ENCODE results near the gene MS4A8. TPM values are rescaled to one million over a fixed set of nuclear protein-coding genes. Genes with fewer than 3 reads are reported as not detected.
"Not testable (repeated sequence)": the region's sequence is repeated elsewhere in the genome, so short reads cannot be mapped to it uniquely, and the experiment has no call there.

Gene MS4A8
- total RNA-seq, 1 donor from 2014 or later = 61.4 TPM

- DNase-seq (ENCODE audit: low spot score) = no peak
Measured at GRCh38 chr11:60725592-60725991, 26.2 kb downstream of the MS4A8 start.

GRCh38 chr11:60731586-60731985 lies 32.2 kb downstream of the MS4A8 start:
- DNase-seq (ENCODE audit: low spot score) = no peak

GRCh38 chr11:60734279-60734678 lies 34.9 kb downstream of the MS4A8 start:
- DNase-seq (ENCODE audit: low spot score) = no peak

GRCh38 chr11:60739114-60739513 lies 39.7 kb downstream of the MS4A8 start:
- DNase-seq (ENCODE audit: low spot score) = no peak

DNA sequence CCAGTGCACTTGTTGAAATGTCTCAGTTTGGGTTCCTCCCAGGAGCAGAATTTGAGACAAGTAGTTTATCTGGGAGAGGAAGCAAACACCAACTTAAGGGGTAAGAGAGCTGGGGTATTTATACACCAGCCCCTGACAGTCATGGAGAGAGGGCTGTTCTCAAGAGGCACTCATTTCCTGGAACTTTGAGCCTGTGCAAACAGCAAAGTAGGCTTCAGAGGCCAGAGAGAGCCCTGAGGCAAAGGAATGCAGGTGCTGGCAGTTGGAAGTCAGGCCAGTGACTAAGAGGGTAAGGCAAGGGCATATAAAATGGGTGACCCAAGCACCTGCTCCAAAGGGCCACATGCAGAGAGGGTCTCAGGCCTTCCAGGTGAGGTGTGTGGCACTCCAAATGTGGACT lies 41.2 kb downstream of the MS4A8 start:
- DNase-seq (ENCODE audit: low spot score) = no peak

GRCh38 chr11:60741421-60741820 lies 42.0 kb downstream of the MS4A8 start:
- no peak for DNase-seq (ENCODE audit: low spot score)

GRCh38 chr11:60743058-60743457 lies 43.6 kb downstream of the MS4A8 start:
- no peak for DNase-seq (ENCODE audit: low spot score)

DNA sequence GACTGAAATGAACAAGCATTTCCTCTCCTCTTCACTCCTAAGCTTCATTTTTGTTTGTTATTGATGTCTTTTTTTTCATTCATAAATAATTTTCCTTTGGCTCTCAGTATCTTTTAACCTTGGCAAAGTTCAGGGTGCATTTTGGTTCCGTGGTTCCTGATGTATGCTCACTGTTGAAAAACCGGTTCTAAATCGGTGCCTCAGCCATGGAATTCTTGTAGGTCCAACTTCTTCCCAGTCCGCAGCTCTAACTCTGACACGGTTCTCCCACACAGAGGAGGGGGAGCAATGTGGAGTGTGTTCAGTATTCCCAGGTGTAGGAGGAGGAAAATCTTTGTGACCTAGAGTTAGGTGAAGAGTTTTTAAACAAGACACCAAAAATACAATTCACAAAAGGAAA lies 44.7 kb downstream of the MS4A8 start:
- peak; percentile 26 for DNase-seq (ENCODE audit: low spot score)

- DNase-seq (ENCODE audit: low spot score) = no peak
Measured at GRCh38 chr11:60747359-60747873, 48.0 kb downstream of the MS4A8 start.

GRCh38 chr11:60748225-60748624 lies 48.8 kb downstream of the MS4A8 start:
- no peak for DNase-seq (ENCODE audit: low spot score)

GRCh38 chr11:60748821-60749220 lies 49.4 kb downstream of the MS4A8 start:
- DNase-seq (ENCODE audit: low spot score) = no peak

- DNase-seq (ENCODE audit: low spot score) = no peak
Measured at GRCh38 chr11:60750911-60751310, 51.5 kb downstream of the MS4A8 start.

GRCh38 chr11:60753309-60753708 lies 53.9 kb downstream of the MS4A8 start:
- DNase-seq (ENCODE audit: low spot score) = no peak

DNA sequence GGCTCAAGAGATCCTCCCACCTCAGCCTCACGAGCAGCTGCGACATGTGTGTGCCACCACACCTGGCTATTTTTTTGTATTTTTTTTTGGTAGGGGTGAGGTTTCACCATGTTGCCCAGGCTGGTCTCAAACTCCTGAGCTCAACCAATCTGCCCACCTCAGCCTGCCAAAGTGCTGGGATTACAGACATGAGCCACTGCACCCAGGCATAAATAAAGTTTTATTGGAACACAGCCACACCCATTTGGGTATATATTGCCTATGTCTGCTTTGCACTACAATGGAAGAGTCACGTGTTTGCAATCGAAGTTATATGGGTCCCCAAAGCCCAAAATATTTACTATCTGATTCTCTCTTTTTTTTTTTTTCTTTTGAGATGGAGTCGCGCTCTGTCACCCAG lies 55.5 kb downstream of the MS4A8 start:
- no peak for DNase-seq (ENCODE audit: low spot score)

DNA sequence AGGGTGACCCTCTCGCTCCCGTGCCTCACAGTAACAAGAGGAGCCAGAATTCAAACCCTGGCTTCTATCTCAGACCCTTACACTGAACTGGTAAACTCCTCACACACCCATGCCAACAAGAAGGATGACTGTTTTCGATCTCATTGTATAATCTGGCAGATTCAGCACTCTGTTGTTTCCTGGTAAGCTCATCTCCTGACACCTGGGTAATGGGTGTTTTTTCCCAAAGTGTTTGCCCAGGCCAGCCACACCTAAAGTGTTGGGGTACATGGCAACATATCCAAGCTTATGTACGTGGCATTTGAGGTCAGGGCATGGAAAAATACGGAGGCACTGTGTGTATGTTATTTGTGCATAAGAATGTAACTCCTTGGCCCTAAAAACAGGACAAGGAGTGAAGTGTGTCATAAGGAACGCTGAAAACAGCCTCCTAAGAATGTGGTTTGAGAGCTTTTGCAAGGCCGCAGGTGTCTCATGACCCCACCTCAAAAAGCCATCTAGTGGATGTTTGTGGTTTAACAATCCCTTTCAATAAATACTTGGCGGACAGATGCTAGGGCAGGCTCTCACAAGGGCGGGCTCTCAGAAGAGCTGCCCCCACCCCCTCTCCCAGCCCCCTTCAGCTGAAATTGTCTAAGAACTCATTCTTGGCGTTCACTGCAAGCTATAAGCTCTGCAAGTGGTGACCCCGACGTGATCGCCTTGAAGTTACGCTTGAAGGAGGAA lies 57.1 kb downstream of the MS4A8 start, which contains the start of gene MS4A15:
TSS of gene MS4A15 (plus strand) at position 561 of the 726 bp plus-strand sequence. CDS start 6,867 bp downstream, outside the sequence.
- no peak for DNase-seq (ENCODE audit: low spot score)

DNA sequence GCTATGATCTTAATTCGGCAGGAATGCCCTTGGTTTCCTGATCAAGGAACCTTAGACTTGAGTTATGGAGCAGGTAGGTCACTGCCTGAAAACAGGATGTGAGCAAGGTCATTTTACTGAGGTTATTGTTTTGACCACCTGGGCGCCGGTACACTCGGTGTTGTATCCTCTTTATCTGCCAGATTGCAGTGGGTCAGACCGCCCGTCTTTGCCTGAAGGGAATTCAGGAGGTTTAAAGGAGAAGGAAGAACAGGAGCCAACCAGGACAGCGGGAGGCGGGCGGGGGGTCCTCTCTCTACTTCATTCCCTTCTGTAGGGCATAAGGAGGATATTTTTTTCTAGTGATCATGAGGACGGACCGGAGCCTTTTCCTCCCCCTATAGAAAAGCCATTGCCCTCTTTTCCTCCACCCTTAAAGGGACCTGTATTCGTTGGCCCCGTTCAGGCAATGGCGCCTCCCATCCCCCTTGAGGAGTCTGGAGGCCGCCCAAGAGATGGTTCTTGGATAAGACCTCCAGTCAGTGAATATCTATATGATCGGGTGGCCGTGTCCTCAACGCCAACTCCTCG lies 57.9 kb downstream of the MS4A8 start:
- no peak for DNase-seq (ENCODE audit: low spot score)

- DNase-seq (ENCODE audit: low spot score) = not testable (repeated sequence)
Measured at GRCh38 chr11:60758671-60759070, 59.3 kb downstream of the MS4A8 start.

DNA sequence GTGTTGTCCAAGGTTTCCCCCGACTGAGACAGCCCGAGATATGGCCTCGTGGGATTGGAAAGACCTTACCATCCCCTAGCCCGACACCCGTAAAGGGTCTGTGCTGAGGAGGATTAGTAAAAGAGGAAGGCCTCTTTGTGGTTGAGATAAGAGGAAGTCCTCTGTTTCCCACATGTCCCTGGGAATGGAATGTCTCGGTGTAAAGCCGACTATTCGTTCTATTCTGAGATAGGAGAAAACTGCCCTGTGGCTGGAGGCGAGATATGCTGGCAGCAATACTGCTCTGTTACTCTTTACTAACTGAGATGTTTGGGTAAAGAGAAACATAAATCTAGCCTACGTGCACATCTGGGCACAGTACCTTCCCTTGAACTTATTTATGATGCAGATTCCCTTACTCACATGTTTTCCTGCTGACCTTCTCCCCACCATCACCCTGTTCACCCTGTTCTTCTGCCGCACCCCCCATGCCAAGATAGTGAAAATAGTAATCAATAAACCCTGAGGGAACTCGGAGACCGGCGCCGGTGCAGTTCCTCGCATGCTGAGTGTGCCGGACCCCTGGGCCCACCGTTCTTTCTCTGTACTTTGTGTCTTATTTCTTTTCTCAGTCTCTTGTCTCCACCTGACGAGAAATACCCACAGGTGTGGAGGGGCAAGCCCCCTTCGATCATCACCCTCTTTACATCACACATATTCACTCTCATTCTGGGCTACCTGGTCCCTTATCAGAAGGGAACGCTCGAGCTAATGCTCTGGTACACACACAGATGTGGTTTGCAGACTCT lies 60.2 kb downstream of the MS4A8 start:
- not testable (repeated sequence) for DNase-seq (ENCODE audit: low spot score)

GRCh38 chr11:60761436-60762190 lies 62.2 kb downstream of the MS4A8 start:
- no peak for DNase-seq (ENCODE audit: low spot score)

GRCh38 chr11:60762851-60763691 lies 63.7 kb downstream of the MS4A8 start:
- DNase-seq (ENCODE audit: low spot score) = no peak
